Fibroblast of skin of left quadriceps (primary cell): ENCODE measurements around the gene ADAMTS9.

Experiments
- DNase-seq, 2 experiments: peaks; one replicate each; pipeline ENCODE4 v3.0.0-alpha.2; 2013; ENCODE audit warnings: low read depth in 2 of 2

Gene ADAMTS9

GRCh38 chr3:64491843-64492242, 196.0 kb downstream of the ADAMTS9 start:
- DNase-seq: no peak

- no peak for DNase-seq
Observed at GRCh38 chr3:64490180-64490724, 197.5 kb downstream of the ADAMTS9 start.

GRCh38 chr3:64489361-64490044, 198.3 kb downstream of the ADAMTS9 start:
- no peak for DNase-seq

GRCh38 chr3:64488939-64489338, 198.9 kb downstream of the ADAMTS9 start:
- no peak for DNase-seq

- DNase-seq: peak; percentile 53 to 58
Observed at GRCh38 chr3:64484289-64484992, 203.4 kb downstream of the ADAMTS9 start.

GRCh38 chr3:64483467-64483866, 204.3 kb downstream of the ADAMTS9 start:
- no peak for DNase-seq

GRCh38 chr3:64475037-64475436, 212.8 kb downstream of the ADAMTS9 start:
- no peak for DNase-seq

GRCh38 chr3:64473466-64473865, 214.3 kb downstream of the ADAMTS9 start:
- DNase-seq: no peak

- DNase-seq: no peak
Observed at GRCh38 chr3:64470436-64470835, 217.4 kb downstream of the ADAMTS9 start.

GRCh38 chr3:64467255-64467944, 220.4 kb downstream of the ADAMTS9 start:
- DNase-seq: no peak
